IMR-90 (cell line): Measurements from ENCODE around the gene GLT1D1. TPM values are rescaled to one million over a fixed set of nuclear protein-coding genes. Genes with fewer than 3 reads are reported as not detected.

Experiments used
- ATAC-seq: fragments of 200-7000 bp; cut with Tn5 transposase; 2 replicates; pipeline ENCODE4 v1.9.1; 2020; ENCODE audit warnings: low read depth, mild to moderate bottlenecking, moderate library complexity
- BruUV-seq: library from RNA; stranded (reverse); fragments of 400-500 nt; replicated peaks from 2 replicates; lab custom pipeline; 2021; lab: Mats Ljungman, UMichigan
- CTCF ChIA-PET: fragments of 300-600 bp; formaldehyde crosslinking; extraction: SDS; loops from one replicate; lab custom pipeline; 2021; ENCODE audit warnings: antibody characterized with exemption; lab: Yijun Ruan, JAX
- POLR2A ChIA-PET: fragments of 300-600 bp; sonication (Branson Sonifier 250); formaldehyde crosslinking; loops from one replicate; lab custom pipeline; 2022; ENCODE audit warnings: antibody characterized with exemption; ENCODE audit not compliant: unreplicated experiment; lab: Charles Lee
- DNase-seq: peaks from one replicate; pipeline ENCODE4 v3.0.0; 2013
- H2AFZ ChIP-seq: replicated peaks from 2 replicates; pipeline ENCODE3; 2013; ENCODE audit warnings: low read length, mild to moderate bottlenecking; ENCODE audit not compliant: poor library complexity
- H2AK5ac ChIP-seq: 2 replicates; pipeline ENCODE4 v1.6.1; 2013; ENCODE audit warnings: low read depth, low read length, inconsistent platforms
- H2AK9ac ChIP-seq: replicated peaks from 2 replicates; pipeline ENCODE3; 2013; ENCODE audit warnings: mild to moderate bottlenecking, low read depth, low read length, moderate library complexity; ENCODE audit not compliant: poor library complexity
- H2BK120ac ChIP-seq: 2 replicates; pipeline ENCODE4 v1.6.1; 2013; ENCODE audit warnings: low read depth, low read length, inconsistent platforms
- H2BK15ac ChIP-seq: 3 replicates; pipeline ENCODE4 v1.6.1; 2013; ENCODE audit warnings: low read depth, low read length, inconsistent platforms
- H2BK20ac ChIP-seq: 2 replicates; pipeline ENCODE4 v1.6.1; 2013; ENCODE audit warnings: low read depth, mild to moderate bottlenecking, inconsistent platforms, low read length, moderate library complexity
- H2BK5ac ChIP-seq: 2 replicates; pipeline ENCODE4 v1.6.1; 2013; ENCODE audit warnings: mild to moderate bottlenecking, low read depth, low read length, inconsistent platforms; ENCODE audit not compliant: poor library complexity, severe bottlenecking
- H3K14ac ChIP-seq: replicated peaks from 2 replicates; pipeline ENCODE4 v1.6.1; 2013; ENCODE audit warnings: low read depth, low read length, inconsistent platforms
- H3K18ac ChIP-seq: 2 replicates; pipeline ENCODE4 v1.6.1; 2013; ENCODE audit warnings: low read depth, low read length, control low read depth
- H3K23ac ChIP-seq: 2 replicates; pipeline ENCODE4 v1.6.1; 2013; ENCODE audit warnings: low read depth, low read length, inconsistent platforms
- H3K27ac ChIP-seq: 2 replicates; pipeline ENCODE4 v1.5.1; 2013; ENCODE audit warnings: mild to moderate bottlenecking, control low read depth, low read length; ENCODE audit not compliant: insufficient read depth
- H3K27me3 ChIP-seq: 2 replicates; pipeline ENCODE4 v1.6.1; 2013; ENCODE audit warnings: low read length; ENCODE audit not compliant: control insufficient read depth, insufficient read depth
- H3K36me3 ChIP-seq: 2 replicates; pipeline ENCODE4 v1.6.1; 2013; ENCODE audit warnings: low read length, mixed read lengths; ENCODE audit not compliant: control insufficient read depth, insufficient read depth
- H3K4ac ChIP-seq: 2 replicates; pipeline ENCODE4 v1.6.1; 2013; ENCODE audit warnings: low read depth, low read length, inconsistent platforms
- H3K4me1 ChIP-seq: 2 replicates; pipeline ENCODE4 v1.6.1; 2013; ENCODE audit warnings: low read length, mixed read lengths; ENCODE audit not compliant: control insufficient read depth, insufficient read depth
- H3K4me2 ChIP-seq: 2 replicates; pipeline ENCODE4 v1.6.1; 2013; ENCODE audit warnings: low read depth, mild to moderate bottlenecking, control low read depth, low read length, moderate library complexity
- H3K4me3 ChIP-seq: 2 replicates; pipeline ENCODE4 v1.5.1; 2013; ENCODE audit warnings: low read depth, mild to moderate bottlenecking, control low read depth, low read length, moderate library complexity; ENCODE audit not compliant: insufficient read depth
- H3K56ac ChIP-seq: 2 replicates; pipeline ENCODE4 v1.6.1; 2013; ENCODE audit warnings: low read length, inconsistent platforms; ENCODE audit not compliant: insufficient read depth; ENCODE audit errors: extremely low read depth
- H3K79me1 ChIP-seq, 2 experiments: 2 replicates each; pipeline ENCODE4 v1.6.1; 2013; ENCODE audit warnings: low read length in 2 of 2, inconsistent platforms in 1 of 2, low read depth in 1 of 2
- H3K9ac ChIP-seq: 2 replicates; pipeline ENCODE4 v1.6.1; 2013; ENCODE audit warnings: low read depth, low read length, control low read depth
- H3K9me1 ChIP-seq: 2 replicates; pipeline ENCODE4 v1.6.1; 2013; ENCODE audit warnings: low read length, inconsistent platforms; ENCODE audit not compliant: insufficient read depth
- H3K9me3 ChIP-seq: 2 replicates; pipeline ENCODE4 v1.6.1; 2013; ENCODE audit warnings: low read length; ENCODE audit not compliant: control insufficient read depth, insufficient read depth
- H4K20me1 ChIP-seq: 2 replicates; pipeline ENCODE4 v1.6.1; 2013; ENCODE audit warnings: low read length, inconsistent platforms; ENCODE audit not compliant: insufficient read depth
- H4K5ac ChIP-seq: 2 replicates; pipeline ENCODE4 v1.6.1; 2013; ENCODE audit warnings: mild to moderate bottlenecking, low read depth, low read length, control low read depth
- H4K8ac ChIP-seq, 2 experiments: 2 replicates each; pipeline ENCODE4 v1.6.1; 2013; ENCODE audit warnings: low read depth in 2 of 2, low read length in 2 of 2, control low read depth in 1 of 2, inconsistent platforms in 1 of 2
- H4K91ac ChIP-seq: 2 replicates; pipeline ENCODE4 v1.6.1; 2013; ENCODE audit warnings: low read depth, low read length, inconsistent platforms; ENCODE audit not compliant: insufficient read depth
- CEBPB ChIP-seq: IDR thresholded peaks from 2 replicates; pipeline ENCODE4 v1.6.1; 2012; ENCODE audit warnings: low read depth, low read length, improper control_type of control experiment
- CHD1 ChIP-seq: IDR thresholded peaks from 2 replicates; pipeline ENCODE4 v1.6.1; 2012; ENCODE audit warnings: low read depth, low read length, improper control_type of control experiment
- MAZ ChIP-seq: IDR thresholded peaks from 2 replicates; pipeline ENCODE4 v1.6.1; 2012; ENCODE audit warnings: low read depth, mild to moderate bottlenecking, low read length, improper control_type of control experiment, moderate library complexity, borderline replicate concordance
- MXI1 ChIP-seq: IDR thresholded peaks from 2 replicates; pipeline ENCODE4 v1.6.1; 2012; ENCODE audit warnings: low read depth, mild to moderate bottlenecking, low read length, moderate library complexity, borderline replicate concordance
- POLR2A ChIP-seq: IDR thresholded peaks from 2 replicates; pipeline ENCODE4 v1.6.1; 2012; ENCODE audit warnings: mild to moderate bottlenecking, low read depth, low read length
- RAD21 ChIP-seq: IDR thresholded peaks from 2 replicates; pipeline ENCODE4 v1.6.1; 2012; ENCODE audit warnings: low read length, improper control_type of control experiment
- RFX5 ChIP-seq: IDR thresholded peaks from 2 replicates; pipeline ENCODE4 v1.8.0; 2012; ENCODE audit warnings: low read depth, mild to moderate bottlenecking, low read length, moderate library complexity
- SMC3 ChIP-seq: fragments of 150-350 bp; IDR thresholded peaks from 2 replicates; pipeline ENCODE4 v1.6.1; 2016; ENCODE audit warnings: low read depth, mild to moderate bottlenecking, antibody characterized with exemption, low read length, moderate library complexity
- WGBS, 2 experiments: methylation state at CpG; one replicate each; pipeline versions ENCODE4 v1.1.5 to v1.1.7; 2013; ENCODE audit warnings: missing lambda C conversion rate in 2 of 2; ENCODE audit not compliant: insufficient read length in 1 of 2; ENCODE audit errors: extremely low coverage in 2 of 2; 5-methylcytosine and 5-hydroxymethylcytosine counted together
- dilution Hi-C: fragments of 300-500 bp; cut with HindIII; formaldehyde crosslinking; loops from one replicate; pipeline ENCODE4 v1.14.3; 2018; ENCODE audit warnings: low sequenced_read_pairs; ENCODE audit not compliant: unreplicated experiment
- in situ Hi-C: fragments of 300-500 bp; cut with MboI; formaldehyde crosslinking; loops from 3 replicates; pipeline ENCODE4 v1.14.3; 2019; ENCODE audit warnings: low sequenced_read_pairs, inconsistent platforms, mixed read lengths
- intact Hi-C: fragments of 100-400 bp; cut with micrococcal nuclease; formaldehyde crosslinking; loops from 2 replicates; pipeline ENCODE4 v1.10.0; 2022
- polyA plus RNA-seq, 3 experiments: library from polyadenylated mRNA; depleted of rRNA; stranded (reverse); fragments of >200 nt; gene quantifications; 2 replicates each; pipeline ENCODE4 v1.2.3, GENCODE V29; 2012; ENCODE audit warnings: low replicate concordance in 1 of 3
- total RNA-seq: library from RNA; depleted of rRNA; stranded (reverse); fragments of >200 nt; gene quantifications from 2 replicates; pipeline ENCODE4 v1.2.3, GENCODE V29; 2012
- TF ChIP-seq, protein P1 (sequence below): fragments of 150-350 bp; IDR thresholded peaks from 2 replicates; pipeline ENCODE4 v1.6.1; 2016; ENCODE audit warnings: low read depth, mild to moderate bottlenecking, low read length, moderate library complexity, borderline replicate concordance
- TF ChIP-seq, protein P2 (sequence below): conservative IDR thresholded peaks from 2 replicates; pipeline ENCODE4 v1.5.1; 2012; ENCODE audit warnings: mild to moderate bottlenecking, low read depth, low read length, improper control_type of control experiment

Gene GLT1D1
- total and polyA plus RNA-seq, 2 of the 4 experiments (the other 2 are of a cell fraction) = not detected

DNA sequence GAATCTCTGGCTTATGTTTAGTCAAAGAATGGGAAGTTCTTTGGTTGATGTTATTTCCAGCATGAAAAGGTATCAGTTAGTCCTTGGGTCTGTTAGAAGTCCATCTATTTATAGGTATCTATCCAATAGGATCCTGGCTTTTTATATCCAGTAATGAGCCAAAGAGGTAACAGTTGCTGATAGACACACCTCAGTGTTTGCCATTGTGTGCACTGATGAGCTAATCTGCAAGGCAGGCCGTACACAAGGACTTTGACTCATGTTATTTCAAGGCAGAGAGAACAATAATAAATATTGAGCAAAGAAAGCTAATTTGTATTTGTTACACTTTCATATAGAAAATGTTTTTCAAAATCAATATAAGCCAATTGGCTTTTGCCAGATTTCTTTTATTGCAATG is 56.4 kb downstream of the GLT1D1 start:
- dilution Hi-C loops = no loop called here
- Histone ChIP-seq H3K27me3 (no peaks in the 10 kb centered on the region), H3K36me3 (no peaks in the 10 kb centered on the region), H2AFZ (no peak overlapping the region), H4K8ac (no peak overlapping the region), H3K79me1 (no peaks in the 10 kb centered on the region), H3K4ac (no peak overlapping the region), H3K9me1 (no peaks in the 10 kb centered on the region), H2AK9ac (no peak overlapping the region), H2BK15ac (no peak overlapping the region), H3K56ac (no peak overlapping the region), H3K4me2 (no peak overlapping the region), H3K18ac (no peak overlapping the region), H2AK5ac (no peak overlapping the region), H2BK5ac (no peak overlapping the region), H2BK120ac (no peak overlapping the region), H4K5ac (no peak overlapping the region), H3K14ac (no peak overlapping the region), H3K27ac (no peak overlapping the region), H4K91ac (no peak overlapping the region), H3K9ac (no peak overlapping the region), H3K9me3 (peaks cover 17% of the 10 kb centered on the region), H3K4me3 (no peak overlapping the region), H3K23ac (no peak overlapping the region), H4K20me1 (no peaks in the 10 kb centered on the region), H2BK20ac (no peak overlapping the region), H3K4me1 (no peaks in the 10 kb centered on the region)
- in situ Hi-C loops = no loop called here
- intact Hi-C loops = no loop called here
- no TSS peak for BruUV-seq
- WGBS, 2 experiments = no CpG with 5 or more reads among the region's 1 CpG
- ATAC-seq (no peak), DNase-seq (no peak)
- no peak for TF ChIP-seq POLR2A
- no peak for TF ChIP-seq RFX5
- TF ChIP-seq RAD21 = no peak
- no peak for TF ChIP-seq CEBPB
- TF ChIP-seq, protein P1, sequence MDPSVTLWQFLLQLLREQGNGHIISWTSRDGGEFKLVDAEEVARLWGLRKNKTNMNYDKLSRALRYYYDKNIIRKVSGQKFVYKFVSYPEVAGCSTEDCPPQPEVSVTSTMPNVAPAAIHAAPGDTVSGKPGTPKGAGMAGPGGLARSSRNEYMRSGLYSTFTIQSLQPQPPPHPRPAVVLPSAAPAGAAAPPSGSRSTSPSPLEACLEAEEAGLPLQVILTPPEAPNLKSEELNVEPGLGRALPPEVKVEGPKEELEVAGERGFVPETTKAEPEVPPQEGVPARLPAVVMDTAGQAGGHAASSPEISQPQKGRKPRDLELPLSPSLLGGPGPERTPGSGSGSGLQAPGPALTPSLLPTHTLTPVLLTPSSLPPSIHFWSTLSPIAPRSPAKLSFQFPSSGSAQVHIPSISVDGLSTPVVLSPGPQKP = no peak
- TF ChIP-seq, protein P2, sequence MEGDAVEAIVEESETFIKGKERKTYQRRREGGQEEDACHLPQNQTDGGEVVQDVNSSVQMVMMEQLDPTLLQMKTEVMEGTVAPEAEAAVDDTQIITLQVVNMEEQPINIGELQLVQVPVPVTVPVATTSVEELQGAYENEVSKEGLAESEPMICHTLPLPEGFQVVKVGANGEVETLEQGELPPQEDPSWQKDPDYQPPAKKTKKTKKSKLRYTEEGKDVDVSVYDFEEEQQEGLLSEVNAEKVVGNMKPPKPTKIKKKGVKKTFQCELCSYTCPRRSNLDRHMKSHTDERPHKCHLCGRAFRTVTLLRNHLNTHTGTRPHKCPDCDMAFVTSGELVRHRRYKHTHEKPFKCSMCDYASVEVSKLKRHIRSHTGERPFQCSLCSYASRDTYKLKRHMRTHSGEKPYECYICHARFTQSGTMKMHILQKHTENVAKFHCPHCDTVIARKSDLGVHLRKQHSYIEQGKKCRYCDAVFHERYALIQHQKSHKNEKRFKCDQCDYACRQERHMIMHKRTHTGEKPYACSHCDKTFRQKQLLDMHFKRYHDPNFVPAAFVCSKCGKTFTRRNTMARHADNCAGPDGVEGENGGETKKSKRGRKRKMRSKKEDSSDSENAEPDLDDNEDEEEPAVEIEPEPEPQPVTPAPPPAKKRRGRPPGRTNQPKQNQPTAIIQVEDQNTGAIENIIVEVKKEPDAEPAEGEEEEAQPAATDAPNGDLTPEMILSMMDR = no peak
- TF ChIP-seq MXI1 = no peak
- TF ChIP-seq MAZ = no peak
- TF ChIP-seq CHD1 = no peak
- no peak for TF ChIP-seq SMC3
- ChIA-PET CTCF (interaction anchor here (0.6 kb wide), 1 partner anchor 30 kb away, joined by 3 read pairs; no protein-coding TSS in a partner anchor), POLR2A (no interaction called here)
